Activated naive CD8-positive, alpha-beta T cell (primary cell): Measurements from ENCODE around the gene SGCA.

ENCODE experiments used
- H3K27ac Mint-ChIP-seq: one replicate; pipeline ENCODE4 v1.8.0; 2021; ENCODE audit warnings: mixed read lengths
- H3K27me3 Mint-ChIP-seq: one replicate; pipeline ENCODE4 v1.8.0; 2021; ENCODE audit warnings: mixed read lengths
- H3K36me3 Mint-ChIP-seq: one replicate; pipeline ENCODE4 v1.8.0; 2021; ENCODE audit warnings: mixed read lengths
- H3K4me1 Mint-ChIP-seq: one replicate; pipeline ENCODE4 v1.8.0; 2021; ENCODE audit warnings: low read depth, mixed read lengths
- H3K4me3 Mint-ChIP-seq: one replicate; pipeline ENCODE4 v1.8.0; 2021; ENCODE audit warnings: mild to moderate bottlenecking, mixed read lengths
- H3K9me3 Mint-ChIP-seq: one replicate; pipeline ENCODE4 v1.8.0; 2021; ENCODE audit warnings: low read depth, mixed read lengths

Gene SGCA

DNA sequence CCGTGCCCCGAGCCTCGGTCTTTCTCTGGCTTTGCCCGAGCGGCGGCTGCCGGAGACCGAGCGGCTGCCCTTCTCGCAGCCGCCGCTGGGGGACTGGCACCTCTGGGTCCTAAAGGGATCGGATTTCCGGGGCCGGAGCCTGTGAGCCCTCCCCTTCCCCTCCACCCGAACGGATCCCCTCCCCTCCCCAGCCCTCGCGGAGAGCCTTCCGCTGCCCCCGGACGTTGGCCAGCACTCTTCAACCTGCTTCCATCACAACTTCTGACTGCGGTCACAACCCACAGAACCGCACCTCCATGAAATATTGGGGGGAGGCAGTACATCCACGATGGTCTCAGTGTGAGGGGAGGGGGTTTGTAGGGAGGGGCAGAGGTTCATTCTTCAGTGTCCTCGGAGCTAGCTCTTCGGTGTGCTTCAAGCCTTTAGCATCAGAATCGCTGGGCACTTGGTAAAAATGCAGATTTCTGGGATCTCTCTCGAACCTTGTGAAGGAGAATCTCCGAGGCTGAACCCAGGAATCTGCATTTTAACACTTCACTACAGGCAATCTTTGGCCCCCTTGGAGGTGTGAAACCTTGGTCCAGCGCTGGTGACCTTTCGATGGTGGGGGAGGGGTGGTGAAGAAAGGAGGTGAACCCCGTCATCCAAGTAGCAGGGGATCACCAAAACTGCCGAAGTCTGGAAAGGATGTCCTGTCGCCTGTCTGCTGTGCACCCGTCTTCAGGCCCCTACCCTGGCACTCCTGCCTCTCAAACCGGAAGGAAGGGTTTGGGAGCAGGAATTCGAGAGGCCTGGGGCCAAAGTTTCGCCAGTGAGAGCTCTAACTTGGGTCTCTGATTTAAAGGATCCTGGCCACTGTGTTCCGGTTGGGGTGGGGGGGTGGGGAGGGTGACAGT is 14.5 kb upstream of the SGCA start:
- H3K27ac Mint-ChIP-seq, result peak overlapping the region; percentile 79
- H3K4me3 Mint-ChIP-seq, result peak overlapping the region; percentile 86
- no peaks in the 10 kb centered on the region for H3K36me3 Mint-ChIP-seq
- H3K9me3 Mint-ChIP-seq, result no peaks in the 10 kb centered on the region
- no peaks in the 10 kb centered on the region for H3K27me3 Mint-ChIP-seq
- peaks cover 46% of the 10 kb centered on the region for H3K4me1 Mint-ChIP-seq

- Mint-ChIP-seq H3K27ac (peak overlapping the region; percentile 83), H3K4me3 (peak overlapping the region; percentile 86), H3K36me3 (no peaks in the 10 kb centered on the region), H3K9me3 (no peaks in the 10 kb centered on the region), H3K4me1 (peaks cover 40% of the 10 kb centered on the region), H3K27me3 (no peaks in the 10 kb centered on the region)
Observed at GRCh38 chr17:50151937-50152547, 13.8 kb upstream of the SGCA start.

GRCh38 chr17:50152736-50153135 is 13.1 kb upstream of the SGCA start:
- Mint-ChIP-seq H3K27me3 (no peaks in the 10 kb centered on the region), H3K27ac (no peak overlapping the region), H3K9me3 (no peaks in the 10 kb centered on the region), H3K36me3 (no peaks in the 10 kb centered on the region), H3K4me1 (peaks cover 38% of the 10 kb centered on the region), H3K4me3 (no peak overlapping the region)

GRCh38 chr17:50153650-50154575 is 11.9 kb upstream of the SGCA start:
- H3K36me3 Mint-ChIP-seq, result no peaks in the 10 kb centered on the region
- H3K9me3 Mint-ChIP-seq, result no peaks in the 10 kb centered on the region
- H3K4me3 Mint-ChIP-seq, result no peak overlapping the region
- H3K27me3 Mint-ChIP-seq, result no peaks in the 10 kb centered on the region
- H3K27ac Mint-ChIP-seq, result peak overlapping the region; percentile 46
- H3K4me1 Mint-ChIP-seq, result peaks cover 42% of the 10 kb centered on the region

DNA sequence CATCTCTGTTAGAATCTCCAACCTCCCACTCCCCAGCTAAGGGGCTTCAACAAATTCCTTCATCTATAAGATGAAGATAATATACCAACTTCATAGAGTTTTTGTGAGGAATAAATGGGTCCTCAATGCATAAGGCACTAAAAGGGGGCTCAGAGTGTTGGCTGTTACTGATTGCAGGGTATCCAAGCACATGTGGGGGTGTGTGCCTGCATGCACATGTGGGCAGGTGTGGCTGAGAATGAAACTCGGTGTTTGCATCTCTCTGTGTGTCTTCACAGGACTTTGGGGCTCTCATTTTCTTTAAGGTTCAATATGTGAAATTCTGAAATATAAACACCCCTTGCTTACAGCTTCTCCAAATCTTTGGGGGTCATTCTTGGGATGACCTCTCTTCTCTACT is 11.2 kb upstream of the SGCA start:
- Mint-ChIP-seq H3K9me3 (no peaks in the 10 kb centered on the region), H3K4me1 (peaks cover 42% of the 10 kb centered on the region), H3K27ac (peak overlapping the region; percentile 46), H3K4me3 (no peak overlapping the region), H3K27me3 (no peaks in the 10 kb centered on the region), H3K36me3 (no peaks in the 10 kb centered on the region)

DNA sequence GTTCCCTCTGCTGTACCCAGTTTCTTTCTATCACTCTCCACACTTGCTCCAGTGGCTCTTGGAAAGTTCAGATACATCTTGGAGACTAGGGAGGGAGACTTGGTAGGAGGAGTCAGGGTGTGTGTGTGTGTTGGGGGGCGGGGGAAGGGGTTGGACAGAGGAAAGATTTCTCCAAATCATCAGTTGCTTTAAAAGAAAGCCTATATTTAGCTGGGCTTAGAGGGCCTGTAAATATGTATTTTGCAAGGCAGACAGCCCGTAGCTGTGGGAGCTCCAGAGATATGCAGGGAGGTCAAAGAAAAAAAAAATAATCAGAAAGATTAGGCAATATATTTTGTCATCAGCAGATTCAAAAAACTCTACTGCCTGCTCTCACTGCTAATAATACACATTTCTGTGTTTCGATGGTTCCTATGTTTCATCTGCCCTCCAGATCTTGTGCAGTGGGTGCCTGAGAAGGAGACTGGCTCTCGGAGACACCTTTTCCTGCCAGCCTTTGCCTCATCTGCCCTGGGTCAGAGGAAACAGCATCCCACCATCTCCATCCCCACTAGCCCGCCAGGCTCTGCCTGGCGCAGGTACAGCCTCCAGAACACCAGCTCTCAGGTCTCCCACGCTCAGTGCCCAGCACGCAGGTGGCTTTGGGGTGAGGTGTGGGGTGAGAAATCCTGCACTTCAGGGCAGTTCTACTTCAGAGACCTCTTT is 10.5 kb upstream of the SGCA start:
- no peak overlapping the region for H3K27ac Mint-ChIP-seq
- no peaks in the 10 kb centered on the region for H3K9me3 Mint-ChIP-seq
- no peaks in the 10 kb centered on the region for H3K36me3 Mint-ChIP-seq
- H3K4me3 Mint-ChIP-seq, result no peak overlapping the region
- H3K27me3 Mint-ChIP-seq, result no peaks in the 10 kb centered on the region
- peaks cover 42% of the 10 kb centered on the region for H3K4me1 Mint-ChIP-seq

- no peak overlapping the region for H3K4me3 Mint-ChIP-seq
- peaks cover 52% of the 10 kb centered on the region for H3K4me1 Mint-ChIP-seq
Observed at GRCh38 chr17:50157891-50158290, 7.9 kb upstream of the SGCA start.

DNA sequence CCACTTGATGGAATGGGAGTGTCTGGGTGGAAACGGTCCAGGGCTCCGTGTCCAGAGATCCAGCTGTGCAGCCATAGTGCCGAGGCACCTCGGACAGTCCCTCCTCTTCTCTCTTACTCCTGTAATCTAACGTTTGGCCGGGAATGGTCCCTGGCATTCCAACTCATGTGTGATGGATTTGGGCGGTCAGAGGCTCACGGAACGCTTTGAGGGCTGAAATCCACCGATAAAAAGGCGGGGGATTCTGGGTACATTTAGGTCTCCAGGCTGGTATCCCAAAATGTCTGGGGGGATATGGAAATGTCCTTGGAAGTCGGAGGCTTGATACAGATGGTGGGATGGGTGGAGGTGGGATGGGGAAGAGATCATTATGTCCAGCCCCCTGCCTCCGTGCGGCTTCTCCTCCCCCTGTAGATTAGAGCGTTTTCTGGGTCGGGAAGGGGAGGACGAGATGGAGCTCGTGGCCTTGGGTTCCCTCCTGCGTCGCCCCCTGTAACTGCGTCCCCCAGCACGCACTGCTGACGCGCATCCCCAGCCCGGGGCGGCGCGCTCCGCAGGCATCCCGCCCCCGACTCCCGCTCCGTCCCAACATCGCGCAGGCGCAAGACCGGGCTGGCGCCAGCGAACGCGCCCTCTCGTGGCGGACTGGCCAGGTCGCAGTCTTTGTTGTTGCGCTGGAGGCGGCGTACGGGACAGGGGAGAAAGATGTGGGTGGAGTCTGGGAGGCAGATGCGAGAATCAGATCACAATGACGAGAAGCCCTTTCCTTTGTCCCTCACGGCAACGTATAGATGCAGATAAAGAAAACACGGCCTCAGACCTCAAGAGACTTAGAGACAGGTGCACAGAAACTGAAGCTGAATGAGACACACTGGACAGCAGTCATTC is 4.5 kb upstream of the SGCA start:
- H3K27me3 Mint-ChIP-seq, result no peaks in the 10 kb centered on the region
- H3K4me1 Mint-ChIP-seq, result peaks cover 49% of the 10 kb centered on the region
- no peaks in the 10 kb centered on the region for H3K9me3 Mint-ChIP-seq
- H3K27ac Mint-ChIP-seq, result peak overlapping the region; percentile 96
- no peaks in the 10 kb centered on the region for H3K36me3 Mint-ChIP-seq
- H3K4me3 Mint-ChIP-seq, result peak overlapping the region; percentile 89

More at GRCh38 chr17:50157891-50158290, 7.9 kb upstream of the SGCA start:
- Mint-ChIP-seq H3K27ac (peak overlapping the region; percentile 78), H3K36me3 (no peaks in the 10 kb centered on the region), H3K27me3 (no peaks in the 10 kb centered on the region), H3K9me3 (no peaks in the 10 kb centered on the region)

DNA sequence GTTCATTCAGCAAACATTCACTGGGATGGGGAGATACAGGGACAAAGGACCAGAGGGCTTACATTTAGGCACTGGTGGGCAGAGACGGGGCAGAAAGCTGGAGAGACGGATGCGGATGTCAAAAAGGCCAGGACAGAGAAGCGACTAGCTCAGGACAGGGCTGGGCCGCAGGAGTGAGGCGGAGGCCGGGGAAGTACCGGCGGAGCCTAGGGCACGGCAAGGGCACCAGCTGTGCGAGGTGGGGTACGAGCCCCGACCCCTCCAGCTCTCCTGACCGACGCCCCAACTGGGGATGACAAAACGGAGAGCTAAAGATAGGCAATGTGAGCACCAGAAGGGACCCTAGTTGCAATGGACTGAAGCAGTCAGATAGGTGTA is 3.9 kb upstream of the SGCA start:
- peak overlapping the region; percentile 96 for H3K27ac Mint-ChIP-seq
- H3K27me3 Mint-ChIP-seq, result no peaks in the 10 kb centered on the region
- peaks cover 49% of the 10 kb centered on the region for H3K4me1 Mint-ChIP-seq
- no peaks in the 10 kb centered on the region for H3K36me3 Mint-ChIP-seq
- no peaks in the 10 kb centered on the region for H3K9me3 Mint-ChIP-seq
- peak overlapping the region; percentile 89 for H3K4me3 Mint-ChIP-seq

DNA sequence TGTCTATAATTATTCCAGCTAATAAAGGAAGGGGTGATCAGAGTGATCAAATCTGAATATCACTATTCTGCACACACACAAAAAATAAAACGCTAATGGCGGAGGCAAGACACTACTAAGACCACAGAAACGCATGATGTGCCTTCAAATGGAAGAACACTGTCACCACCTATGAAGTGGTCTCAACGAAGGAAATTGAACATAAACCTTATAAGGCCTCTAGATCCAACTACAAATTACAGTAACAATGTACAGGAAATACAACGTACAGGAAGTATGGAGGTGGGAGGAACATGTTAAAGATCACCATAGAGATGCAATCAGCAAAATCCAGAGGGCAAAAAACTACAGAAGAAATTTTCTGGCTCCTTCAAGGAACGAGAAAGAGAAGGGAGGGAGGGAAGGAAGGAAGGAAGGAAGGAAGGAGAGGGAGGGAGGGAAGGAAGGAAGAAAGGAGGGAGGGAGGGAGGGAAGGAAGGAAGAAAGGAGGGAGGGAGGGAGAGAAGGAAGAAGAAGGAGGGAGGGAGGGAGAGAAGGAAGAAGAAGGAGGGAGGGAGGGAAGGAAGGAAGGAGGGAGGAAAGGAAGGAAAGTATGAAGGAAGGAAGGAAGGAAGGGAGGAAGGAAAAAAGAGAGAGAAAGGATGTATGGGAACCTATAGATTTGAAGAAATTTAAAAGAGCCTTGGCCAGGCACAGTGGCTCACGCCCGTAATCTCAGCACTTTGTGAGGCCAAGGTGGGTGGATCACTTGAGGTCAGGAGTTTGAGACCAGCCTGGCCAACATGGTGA is 3.1 kb upstream of the SGCA start:
- peak overlapping the region; percentile 89 for H3K4me3 Mint-ChIP-seq
- peak overlapping the region; percentile 96 for H3K27ac Mint-ChIP-seq
- no peaks in the 10 kb centered on the region for H3K9me3 Mint-ChIP-seq

GRCh38 chr17:50163843-50164696 is 1.7 kb upstream of the SGCA start:
- Mint-ChIP-seq H3K9me3 (no peaks in the 10 kb centered on the region), H3K36me3 (no peaks in the 10 kb centered on the region), H3K27me3 (no peaks in the 10 kb centered on the region), H3K4me1 (peaks cover 42% of the 10 kb centered on the region), H3K4me3 (no peak overlapping the region), H3K27ac (peak overlapping the region; percentile 66)

More for the DNA sequence above, 3.1 kb upstream of the SGCA start:
- H3K36me3 Mint-ChIP-seq, result no peaks in the 10 kb centered on the region
- H3K4me1 Mint-ChIP-seq, result peaks cover 43% of the 10 kb centered on the region
- no peaks in the 10 kb centered on the region for H3K27me3 Mint-ChIP-seq

GRCh38 chr17:50164697-50164988 is 1.2 kb upstream of the SGCA start:
- no peaks in the 10 kb centered on the region for H3K9me3 Mint-ChIP-seq
- H3K36me3 Mint-ChIP-seq, result no peaks in the 10 kb centered on the region
- no peaks in the 10 kb centered on the region for H3K27me3 Mint-ChIP-seq
- no peak overlapping the region for H3K27ac Mint-ChIP-seq
- peaks cover 47% of the 10 kb centered on the region for H3K4me1 Mint-ChIP-seq
- H3K4me3 Mint-ChIP-seq, result no peak overlapping the region
